Progenitor cell of endocrine pancreas (in vitro differentiated cells): ENCODE measurements around the gene AP1AR. TPM values are rescaled to one million over a fixed set of nuclear protein-coding genes. Genes with fewer than 3 reads are reported as not detected.
"Not testable (repeated sequence)": the region's sequence is repeated elsewhere in the genome, so short reads cannot be mapped to it uniquely, and the experiment has no call there.

Source experiments
- DNase-seq: peaks from one replicate; pipeline ENCODE4 v3.0.0; 2021; ENCODE audit warnings: low spot score; ENCODE audit not compliant: unreplicated experiment
- H3K27ac Mint-ChIP-seq: 2 replicates; pipeline ENCODE4 v1.8.0; 2021; ENCODE audit warnings: mild to moderate bottlenecking, moderate library complexity, mixed read lengths
- H3K27me3 Mint-ChIP-seq: 2 replicates; pipeline ENCODE4 v1.8.0; 2021; ENCODE audit warnings: mixed read lengths
- H3K36me3 Mint-ChIP-seq: 2 replicates; pipeline ENCODE4 v1.8.0; 2022; ENCODE audit warnings: mixed read lengths; ENCODE audit not compliant: insufficient read depth
- H3K4me1 Mint-ChIP-seq: 2 replicates; pipeline ENCODE4 v1.8.0; 2021; ENCODE audit warnings: low read depth, mixed read lengths
- H3K4me3 Mint-ChIP-seq: 2 replicates; pipeline ENCODE4 v1.8.0; 2021; ENCODE audit warnings: low read depth, mild to moderate bottlenecking, moderate library complexity, mixed read lengths
- H3K9me3 Mint-ChIP-seq: 2 replicates; pipeline ENCODE4 v1.8.0; 2021; ENCODE audit warnings: low read depth, mixed read lengths
- CTCF ChIP-seq: fragments of 200-600 bp; sonication (generic); IDR thresholded peaks from one replicate; pipeline ENCODE4 v1.5.0; 2021; ENCODE audit warnings: antibody characterized with exemption, mild to moderate bottlenecking; ENCODE audit not compliant: unreplicated experiment
- total RNA-seq: library from RNA; stranded (reverse); gene quantifications from 2 replicates; pipeline ENCODE4 v1.2.1, GENCODE V29; 2021

The AP1AR gene
- total RNA-seq, 1 donor from 2014 or later = 17.0 TPM

DNA sequence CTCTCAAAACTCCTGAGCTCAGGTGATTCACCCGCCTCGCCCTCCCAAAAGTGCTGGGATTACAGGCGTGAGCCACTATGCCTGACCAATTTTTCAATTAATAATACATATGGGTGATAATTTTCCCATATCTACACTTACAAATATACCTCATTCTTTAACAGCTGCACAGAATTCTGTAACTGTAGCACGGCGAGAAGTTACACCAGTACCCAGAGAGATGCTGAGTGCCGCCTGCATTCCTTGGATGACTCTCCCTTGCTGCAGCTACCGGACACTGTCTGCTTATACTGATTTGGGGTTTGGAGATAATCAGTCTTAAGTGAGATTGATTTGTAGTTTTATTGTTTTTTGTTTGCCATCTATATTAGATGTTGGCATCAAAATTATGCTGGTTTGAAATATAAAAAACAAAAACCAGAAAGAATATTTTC is 48.3 kb downstream of the AP1AR start:
- DNase-seq = no peak
- Mint-ChIP-seq H3K4me3 (no peak overlapping the region), H3K4me1 (peaks cover 20% of the 10 kb centered on the region), H3K9me3 (no peaks in the 10 kb centered on the region), H3K36me3 (peaks cover 21% of the 10 kb centered on the region), H3K27me3 (no peaks in the 10 kb centered on the region), H3K27ac (no peak overlapping the region)
- TF ChIP-seq CTCF = no peak

DNA sequence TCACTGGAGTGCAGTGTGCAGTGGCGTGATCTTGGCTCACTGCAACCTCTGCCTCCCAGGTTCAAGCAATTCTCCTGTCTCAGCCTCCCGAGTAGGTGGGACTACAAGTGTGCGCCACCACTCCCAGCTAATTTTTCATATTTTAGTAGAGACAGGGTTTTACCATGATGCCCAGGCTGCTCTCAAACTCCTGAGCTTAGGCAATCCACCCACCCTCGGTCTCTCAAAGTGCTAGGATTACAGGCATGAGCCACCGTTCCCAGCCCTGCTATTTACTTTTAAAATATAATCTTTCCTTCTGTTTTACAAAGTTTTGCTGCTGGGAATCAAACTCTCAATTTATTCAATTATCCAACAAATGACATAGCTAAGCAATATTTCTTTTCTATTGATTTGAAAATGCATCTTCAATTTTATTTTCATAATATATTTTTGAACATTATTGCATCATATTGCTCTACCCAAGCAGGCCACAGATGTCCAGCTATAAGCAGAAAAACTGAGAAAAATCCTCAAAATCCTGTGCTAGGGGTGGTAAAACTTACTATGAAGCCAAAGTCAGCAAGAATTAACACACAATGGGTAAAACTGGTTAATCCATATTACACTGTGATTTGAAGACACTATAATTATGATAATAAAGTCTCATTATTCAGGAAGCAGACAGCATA is 48.9 kb downstream of the AP1AR start:
- H3K4me1 Mint-ChIP-seq = peaks cover 22% of the 10 kb centered on the region
- no peak overlapping the region for H3K27ac Mint-ChIP-seq
- H3K36me3 Mint-ChIP-seq = peaks cover 19% of the 10 kb centered on the region
- H3K27me3 Mint-ChIP-seq = no peaks in the 10 kb centered on the region
- H3K4me3 Mint-ChIP-seq = no peak overlapping the region
- H3K9me3 Mint-ChIP-seq = no peaks in the 10 kb centered on the region
- no peak for TF ChIP-seq CTCF
- DNase-seq = no peak

DNA sequence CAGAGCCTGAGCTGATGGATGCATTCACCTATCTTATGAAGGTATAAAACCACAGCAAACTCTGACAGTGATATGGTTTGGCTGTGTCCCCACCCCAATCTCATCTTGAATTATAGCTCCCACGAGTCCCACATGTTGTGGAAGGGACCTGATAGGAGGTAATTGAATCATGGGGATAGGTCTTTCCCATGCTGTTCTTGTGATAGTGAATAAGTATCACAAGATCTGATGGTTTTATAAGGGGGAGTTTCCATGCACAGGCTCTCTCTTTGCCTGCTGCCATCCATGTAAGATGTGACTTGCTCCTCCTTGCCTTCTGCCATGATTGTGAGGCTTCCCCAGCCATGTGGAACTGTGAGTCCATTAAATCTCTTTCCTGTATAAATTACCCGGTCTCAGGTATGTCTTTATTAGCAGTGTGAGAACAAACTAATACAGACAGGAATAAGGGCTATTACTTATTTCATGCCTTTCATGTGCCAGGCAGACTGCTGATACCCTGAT is 50.4 kb downstream of the AP1AR start:
- H3K27me3 Mint-ChIP-seq, H3K27ac Mint-ChIP-seq, H3K4me3 Mint-ChIP-seq, H3K9me3 Mint-ChIP-seq, DNase-seq: not testable (repeated sequence)
- Mint-ChIP-seq H3K36me3 (peaks cover 15% of the 10 kb centered on the region), H3K4me1 (peaks cover 22% of the 10 kb centered on the region)

DNA sequence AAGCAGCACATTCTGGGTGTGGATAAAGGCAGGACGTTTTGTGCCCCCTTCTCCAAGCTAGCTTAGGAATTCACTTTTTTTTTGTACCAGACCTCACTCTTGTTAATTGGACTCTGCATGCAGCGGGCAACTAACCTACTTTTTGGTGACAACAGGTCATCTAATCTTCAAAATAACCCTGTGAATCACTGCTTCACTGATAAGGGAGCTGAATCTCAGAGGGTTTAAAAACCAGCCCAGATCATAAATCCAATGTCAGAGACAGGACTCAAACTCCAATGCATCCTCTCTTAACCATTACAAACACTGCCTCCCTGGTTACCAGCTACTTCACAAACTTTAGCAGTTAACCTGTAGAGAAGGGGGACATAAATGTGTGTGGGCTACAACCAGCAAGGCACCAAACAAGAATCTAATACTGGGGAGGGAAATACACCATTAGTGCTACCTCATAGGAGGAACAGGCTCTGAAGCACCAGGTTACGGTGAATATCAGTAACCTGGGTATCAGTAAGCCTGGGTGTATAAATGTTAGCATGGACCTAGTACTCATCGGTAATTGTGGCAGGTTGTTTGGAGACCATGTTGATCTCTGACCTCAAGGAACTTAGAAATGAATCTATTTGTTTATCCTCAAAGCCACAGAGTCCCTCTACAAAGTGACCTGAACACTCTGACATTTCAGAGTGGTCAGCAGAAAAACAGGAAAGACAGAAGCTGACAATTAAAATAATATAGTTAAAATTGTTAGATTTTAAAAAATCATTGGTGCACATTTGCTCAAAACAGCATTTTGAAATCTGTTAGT is 51.5 kb downstream of the AP1AR start:
- peaks cover 8% of the 10 kb centered on the region for H3K36me3 Mint-ChIP-seq
- no peak for DNase-seq
- TF ChIP-seq CTCF = no peak

GRCh38 chr4:112284166-112284565 is 52.6 kb downstream of the AP1AR start:
- Mint-ChIP-seq H3K4me1 (peaks cover 20% of the 10 kb centered on the region), H3K27ac (peak overlapping the region; percentile 25), H3K27me3 (no peaks in the 10 kb centered on the region), H3K4me3 (peak overlapping the region; percentile 89), H3K36me3 (peaks cover 8% of the 10 kb centered on the region), H3K9me3 (no peaks in the 10 kb centered on the region)
- no peak for TF ChIP-seq CTCF
- DNase-seq = no peak

More for the DNA sequence above, 51.5 kb downstream of the AP1AR start:
- Mint-ChIP-seq H3K27ac (no peak overlapping the region), H3K9me3 (no peaks in the 10 kb centered on the region), H3K4me3 (peak overlapping the region; percentile 48), H3K4me1 (peaks cover 22% of the 10 kb centered on the region), H3K27me3 (no peaks in the 10 kb centered on the region)
